Liver (tissue), 9 donors: Measurements from ENCODE around the gene COP1. TPM values are rescaled to one million over a fixed set of nuclear protein-coding genes. Genes with fewer than 3 reads are reported as not detected.

ENCODE experiments used
- DNase-seq: peaks from one replicate; pipeline ENCODE4 v3.0.0-alpha.2; 2017; ENCODE audit warnings: low spot score
- H3K27ac ChIP-seq, 2 donors: one replicate each; pipeline ENCODE4 v1.7.0; 2013; ENCODE audit warnings: inconsistent platforms in 2 of 2, low read length in 2 of 2, control low read depth in 1 of 2, low read depth in 1 of 2, mild to moderate bottlenecking in 1 of 2
- H3K27me3 ChIP-seq, 4 donors: one replicate each; pipeline versions ENCODE4 v1.6.1 to v1.7.0; 2013; ENCODE audit warnings: low read length in 3 of 4, inconsistent platforms in 1 of 4, mild to moderate bottlenecking in 1 of 4, moderate library complexity in 1 of 4; ENCODE audit not compliant: control insufficient read depth in 4 of 4, insufficient read depth in 4 of 4
- H3K36me3 ChIP-seq, 4 donors: one replicate each; pipeline versions ENCODE4 v1.6.1 to v1.7.0; 2013; ENCODE audit warnings: low read length in 3 of 4, mild to moderate bottlenecking in 3 of 4, low read depth in 1 of 4, moderate library complexity in 1 of 4; ENCODE audit not compliant: control insufficient read depth in 4 of 4, insufficient read depth in 3 of 4
- H3K4me1 ChIP-seq, 4 donors: one replicate each; pipeline versions ENCODE4 v1.6.1 to v1.7.0; 2013; ENCODE audit warnings: low read length in 3 of 4, mild to moderate bottlenecking in 3 of 4, moderate library complexity in 1 of 4; ENCODE audit not compliant: control insufficient read depth in 4 of 4, insufficient read depth in 4 of 4
- H3K4me3 ChIP-seq, 3 donors: one replicate each; pipeline versions ENCODE4 v1.6.1 to v1.7.0; 2013; ENCODE audit warnings: low read length in 3 of 3, control low read depth in 1 of 3, low read depth in 1 of 3, mild to moderate bottlenecking in 1 of 3
- H3K9ac ChIP-seq, 2 donors: one replicate each; pipeline ENCODE4 v1.7.0; 2013; ENCODE audit warnings: low read length in 2 of 2, mild to moderate bottlenecking in 2 of 2, moderate library complexity in 2 of 2, control low read depth in 1 of 2, low read depth in 1 of 2
- H3K9me3 ChIP-seq, 4 donors: one replicate each; pipeline versions ENCODE4 v1.6.1 to v1.7.0; 2013; ENCODE audit warnings: low read length in 3 of 4; ENCODE audit not compliant: control insufficient read depth in 4 of 4
- EGR1 ChIP-seq, 2 donors: IDR thresholded peaks; 2 replicates each; pipeline ENCODE4 v1.6.1; 2016 to 2018; ENCODE audit warnings: antibody characterized with exemption in 2 of 2, low read depth in 2 of 2
- FOXA1 ChIP-seq: IDR thresholded peaks from 2 replicates; pipeline ENCODE4 v1.6.1; 2016; ENCODE audit warnings: antibody characterized with exemption
- FOXA2 ChIP-seq: IDR thresholded peaks from 2 replicates; pipeline ENCODE4 v1.6.1; 2016; ENCODE audit warnings: antibody characterized with exemption
- GABPA ChIP-seq, 2 donors: IDR thresholded peaks in 1 of 2; conservative IDR thresholded peaks in 1 of 2; 2 replicates each; pipeline ENCODE4 v1.6.1; 2016; ENCODE audit warnings: antibody characterized with exemption in 2 of 2, mild to moderate bottlenecking in 1 of 2, moderate library complexity in 1 of 2
- HNF4G ChIP-seq: IDR thresholded peaks from 2 replicates; pipeline ENCODE4 v1.6.1; 2016; ENCODE audit warnings: antibody characterized with exemption
- JUND ChIP-seq, 2 donors: IDR thresholded peaks; 2 replicates each; pipeline ENCODE4 v1.6.1; 2016; ENCODE audit warnings: antibody characterized with exemption in 2 of 2
- NR2F2 ChIP-seq: IDR thresholded peaks from 2 replicates; pipeline ENCODE4 v1.6.1; 2016; ENCODE audit warnings: antibody characterized with exemption
- RAD21 ChIP-seq, 2 donors: IDR thresholded peaks; 2 replicates each; pipeline ENCODE4 v1.6.1; 2016; ENCODE audit warnings: antibody characterized with exemption in 2 of 2, mild to moderate bottlenecking in 2 of 2
- RXRA ChIP-seq, 2 donors: IDR thresholded peaks; 2 replicates each; pipeline ENCODE4 v1.6.1; 2017 to 2018; ENCODE audit warnings: antibody characterized with exemption in 2 of 2, mild to moderate bottlenecking in 1 of 2
- SP1 ChIP-seq: IDR thresholded peaks from 2 replicates; pipeline ENCODE4 v1.6.1; 2018; ENCODE audit warnings: antibody characterized with exemption, mild to moderate bottlenecking
- YY1 ChIP-seq: IDR thresholded peaks from 2 replicates; pipeline ENCODE4 v1.6.1; 2016; ENCODE audit warnings: antibody characterized with exemption, mild to moderate bottlenecking
- WGBS: extraction: QIAGEN DNeasy Blood & Tissue Kit; methylation state at CpG from one replicate; pipeline ENCODE4 v1.1.7; 2013; 5-methylcytosine and 5-hydroxymethylcytosine counted together
- polyA plus RNA-seq, 2 donors: library from polyadenylated mRNA; stranded (reverse) in 1 of 2; unstranded in 1 of 2; fragments of 200-250 nt in 1 of 2; fragments of >200 nt in 1 of 2; fragmentation: Nextera tagmentation in 1 of 2; extraction: Ambion mirVana in 1 of 2; gene quantifications; one replicate each; pipeline versions ENCODE4 v1.2.1 to v1.2.3, GENCODE V29; 2013 to 2015
- total RNA-seq, 2 donors: library from RNA; depleted of rRNA; stranded (reverse); fragments of >200 nt; gene quantifications; one replicate each; pipeline ENCODE4 v1.2.3, GENCODE V29; 2014
- TF ChIP-seq, protein P1 (sequence below): IDR thresholded peaks from 2 replicates; pipeline ENCODE4 v1.6.1; 2016; ENCODE audit warnings: antibody characterized with exemption, mild to moderate bottlenecking
- TF ChIP-seq, protein P2 (sequence below): IDR thresholded peaks from 2 replicates; pipeline ENCODE4 v1.6.1; 2016; ENCODE audit warnings: antibody characterized with exemption
- TF ChIP-seq, protein P3 (sequence below): IDR thresholded peaks from 2 replicates; pipeline ENCODE4 v1.6.1; 2016; ENCODE audit warnings: antibody characterized with exemption
- donor health status: healthy.
- donor health status: healthy.
- donor health status: healthy.
- donor health status: healthy.
- donor health status: healthy.

Gene COP1
- total and polyA plus RNA-seq, 4 donors = 14.7 to 35.7 (median 22.5) TPM

DNA sequence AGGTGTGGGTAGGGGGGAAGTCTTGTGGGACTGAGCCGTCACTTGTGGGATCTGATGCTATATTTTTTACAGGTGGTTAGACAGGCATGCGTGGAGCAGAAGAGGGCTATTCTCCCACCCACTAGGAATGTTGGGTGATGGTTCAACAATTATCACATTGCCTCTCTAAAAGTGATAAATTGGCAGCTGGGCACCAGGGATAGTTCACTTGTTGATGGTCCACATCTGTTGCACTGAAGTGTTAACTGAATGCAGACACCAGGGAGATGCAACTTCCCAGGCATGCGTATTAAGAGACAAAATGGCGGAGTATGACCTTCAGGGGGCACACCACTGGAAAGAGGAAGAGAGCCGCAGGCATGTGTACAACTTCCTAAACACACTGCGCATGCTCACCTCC, 270.4 kb downstream of the COP1 start:
- H3K9ac ChIP-seq = no peak overlapping the region
- H3K4me1 ChIP-seq = no peaks in the 10 kb centered on the region
- TF ChIP-seq GABPA (IDR thresholded peaks at IDR 0.05 in 1 of 2, conservative IDR thresholded peaks at IDR 0.05 in 1 of 2) (no peak), YY1 (no peak), NR2F2 (no peak), RXRA (IDR thresholded peaks at IDR 0.05) (no peak), JUND (IDR thresholded peaks at IDR 0.05) (no peak)
- no peaks in the 10 kb centered on the region for H3K27me3 ChIP-seq
- H3K4me3 ChIP-seq = no peak overlapping the region
- H3K27ac ChIP-seq = no peak overlapping the region
- peaks cover 2 to 12% (median 3%) of the 10 kb centered on the region in 4 donors for H3K36me3 ChIP-seq
- WGBS = 98% methylated on average over 6 of the region's 6 CpGs
- no peaks in the 10 kb centered on the region for H3K9me3 ChIP-seq
- no peak for DNase-seq

DNA sequence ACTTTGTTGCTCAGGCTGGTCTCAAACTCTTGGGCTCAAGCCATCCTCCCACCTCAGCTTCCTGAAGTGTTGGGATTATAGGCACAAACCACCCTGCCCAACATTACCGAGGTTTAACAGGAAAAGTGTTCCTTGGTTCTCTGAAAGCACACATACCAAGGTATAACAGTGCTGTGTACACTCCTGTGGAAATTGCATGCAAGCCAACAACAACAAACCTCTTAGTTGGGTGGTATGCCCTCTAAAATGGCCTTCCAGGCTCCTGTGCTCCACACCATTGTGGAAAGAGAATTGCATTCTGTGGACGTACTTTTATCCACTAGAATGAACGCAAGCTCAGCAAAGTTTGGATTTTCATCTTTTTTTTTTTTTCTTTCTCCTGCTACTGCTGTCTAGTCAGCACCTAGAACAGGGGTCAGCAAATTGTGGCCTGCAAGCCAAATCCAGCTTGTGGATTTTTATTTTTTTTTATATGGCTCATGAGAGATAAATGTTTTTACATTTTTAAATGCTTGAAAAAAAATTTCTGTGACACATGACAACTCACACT, 271.4 kb downstream of the COP1 start:
- Histone ChIP-seq H3K9ac (no peak overlapping the region), H3K4me1 (no peaks in the 10 kb centered on the region), H3K27me3 (no peaks in the 10 kb centered on the region), H3K9me3 (no peaks in the 10 kb centered on the region), H3K27ac (no peak overlapping the region), H3K4me3 (no peak overlapping the region), H3K36me3 (peaks cover 2 to 12% (median 3%) of the 10 kb centered on the region in 4 donors)
- no peak for DNase-seq
- TF ChIP-seq YY1 = no peak
- TF ChIP-seq, protein P1, sequence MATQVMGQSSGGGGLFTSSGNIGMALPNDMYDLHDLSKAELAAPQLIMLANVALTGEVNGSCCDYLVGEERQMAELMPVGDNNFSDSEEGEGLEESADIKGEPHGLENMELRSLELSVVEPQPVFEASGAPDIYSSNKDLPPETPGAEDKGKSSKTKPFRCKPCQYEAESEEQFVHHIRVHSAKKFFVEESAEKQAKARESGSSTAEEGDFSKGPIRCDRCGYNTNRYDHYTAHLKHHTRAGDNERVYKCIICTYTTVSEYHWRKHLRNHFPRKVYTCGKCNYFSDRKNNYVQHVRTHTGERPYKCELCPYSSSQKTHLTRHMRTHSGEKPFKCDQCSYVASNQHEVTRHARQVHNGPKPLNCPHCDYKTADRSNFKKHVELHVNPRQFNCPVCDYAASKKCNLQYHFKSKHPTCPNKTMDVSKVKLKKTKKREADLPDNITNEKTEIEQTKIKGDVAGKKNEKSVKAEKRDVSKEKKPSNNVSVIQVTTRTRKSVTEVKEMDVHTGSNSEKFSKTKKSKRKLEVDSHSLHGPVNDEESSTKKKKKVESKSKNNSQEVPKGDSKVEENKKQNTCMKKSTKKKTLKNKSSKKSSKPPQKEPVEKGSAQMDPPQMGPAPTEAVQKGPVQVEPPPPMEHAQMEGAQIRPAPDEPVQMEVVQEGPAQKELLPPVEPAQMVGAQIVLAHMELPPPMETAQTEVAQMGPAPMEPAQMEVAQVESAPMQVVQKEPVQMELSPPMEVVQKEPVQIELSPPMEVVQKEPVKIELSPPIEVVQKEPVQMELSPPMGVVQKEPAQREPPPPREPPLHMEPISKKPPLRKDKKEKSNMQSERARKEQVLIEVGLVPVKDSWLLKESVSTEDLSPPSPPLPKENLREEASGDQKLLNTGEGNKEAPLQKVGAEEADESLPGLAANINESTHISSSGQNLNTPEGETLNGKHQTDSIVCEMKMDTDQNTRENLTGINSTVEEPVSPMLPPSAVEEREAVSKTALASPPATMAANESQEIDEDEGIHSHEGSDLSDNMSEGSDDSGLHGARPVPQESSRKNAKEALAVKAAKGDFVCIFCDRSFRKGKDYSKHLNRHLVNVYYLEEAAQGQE = no peak
- TF ChIP-seq, protein P2, sequence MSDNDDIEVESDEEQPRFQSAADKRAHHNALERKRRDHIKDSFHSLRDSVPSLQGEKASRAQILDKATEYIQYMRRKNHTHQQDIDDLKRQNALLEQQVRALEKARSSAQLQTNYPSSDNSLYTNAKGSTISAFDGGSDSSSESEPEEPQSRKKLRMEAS = no peak
- no peak for TF ChIP-seq EGR1 (IDR thresholded peaks at IDR 0.05; ENCODE audit: low read depth in 2 of 2)
- TF ChIP-seq RAD21 (IDR thresholded peaks at IDR 0.05) = no peak
- TF ChIP-seq, protein P3, sequence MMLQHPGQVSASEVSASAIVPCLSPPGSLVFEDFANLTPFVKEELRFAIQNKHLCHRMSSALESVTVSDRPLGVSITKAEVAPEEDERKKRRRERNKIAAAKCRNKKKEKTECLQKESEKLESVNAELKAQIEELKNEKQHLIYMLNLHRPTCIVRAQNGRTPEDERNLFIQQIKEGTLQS = no peak
- no peak for TF ChIP-seq FOXA1
- no peak for TF ChIP-seq GABPA (IDR thresholded peaks at IDR 0.05 in 1 of 2, conservative IDR thresholded peaks at IDR 0.05 in 1 of 2)
- TF ChIP-seq NR2F2 = no peak
- WGBS = 66% methylated on average over 3 of the region's 3 CpGs

DNA sequence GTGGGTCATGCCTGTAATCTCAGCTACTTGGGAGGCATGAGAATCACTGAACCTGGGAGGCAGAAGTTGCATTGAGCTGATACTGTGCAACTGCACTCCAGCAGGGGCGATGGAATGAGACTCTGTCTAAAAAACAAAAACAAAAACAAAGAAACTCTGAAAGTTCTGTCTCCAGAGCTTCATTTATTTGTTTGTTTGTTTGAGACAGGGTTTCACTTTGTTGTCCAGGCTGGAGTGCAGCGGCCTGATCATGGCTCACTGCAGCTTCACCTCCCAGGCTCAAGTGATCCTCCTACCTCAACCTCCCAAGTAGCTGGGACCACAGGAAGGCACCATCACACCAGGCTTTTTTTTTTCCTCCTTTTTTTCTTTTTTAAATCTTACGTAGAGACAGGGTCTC, 271.9 kb downstream of the COP1 start:
- 96% methylated on average over 3 of the region's 3 CpGs for WGBS
- H3K9me3 ChIP-seq = no peaks in the 10 kb centered on the region
- no peak overlapping the region for H3K9ac ChIP-seq
- peaks cover 2 to 10% (median 3%) of the 10 kb centered on the region in 4 donors for H3K36me3 ChIP-seq
- DNase-seq = no peak
- H3K4me3 ChIP-seq = no peak overlapping the region
- H3K27ac ChIP-seq = no peak overlapping the region
- TF ChIP-seq RXRA (IDR thresholded peaks at IDR 0.05) = no peak
- TF ChIP-seq, protein P3 = no peak
- TF ChIP-seq HNF4G = no peak
- TF ChIP-seq FOXA2 = no peak
- no peak for TF ChIP-seq SP1
- no peak for TF ChIP-seq JUND (IDR thresholded peaks at IDR 0.05)
- no peaks in the 10 kb centered on the region for H3K4me1 ChIP-seq
- H3K27me3 ChIP-seq = no peaks in the 10 kb centered on the region
